Parathyroid adenoma (tissue), 2 donors: ENCODE measurements around the gene DIP2C.
"Not testable (repeated sequence)": the region's sequence is repeated elsewhere in the genome, so short reads cannot be mapped to it uniquely, and the experiment has no call there.

Experiments used
- H2AFZ ChIP-seq: fragments of 300-600 bp; sonication (generic); one replicate; pipeline ENCODE4 v1.7.0; 2017; ENCODE audit warnings: antibody characterized with exemption, mild to moderate bottlenecking
- H3K27ac ChIP-seq: fragments of 300-600 bp; sonication (generic); one replicate; pipeline ENCODE4 v1.7.0; 2017
- H3K27me3 ChIP-seq: fragments of 300-600 bp; sonication (generic); one replicate; pipeline ENCODE4 v1.7.0; 2017; ENCODE audit warnings: low read length; ENCODE audit not compliant: control insufficient read depth, insufficient read depth
- H3K36me3 ChIP-seq: fragments of 300-600 bp; sonication (generic); one replicate; pipeline ENCODE4 v1.7.0; 2017; ENCODE audit warnings: low read length; ENCODE audit not compliant: control insufficient read depth, insufficient read depth
- H3K4me1 ChIP-seq: fragments of 300-600 bp; sonication (generic); one replicate; pipeline ENCODE4 v1.7.0; 2017; ENCODE audit warnings: control low read depth
- H3K4me2 ChIP-seq: fragments of 300-600 bp; sonication (generic); one replicate; pipeline ENCODE4 v1.7.0; 2017; ENCODE audit warnings: low read length
- H3K4me3 ChIP-seq: fragments of 300-600 bp; sonication (generic); one replicate; pipeline ENCODE4 v1.7.0; 2017; ENCODE audit warnings: low read depth, low read length
- H3K79me2 ChIP-seq: fragments of 300-600 bp; sonication (generic); one replicate; pipeline ENCODE4 v1.7.0; 2017; ENCODE audit warnings: control low read depth
- H3K9ac ChIP-seq: fragments of 300-600 bp; sonication (generic); one replicate; pipeline ENCODE4 v1.7.0; 2017; ENCODE audit warnings: mild to moderate bottlenecking
- H3K9me3 ChIP-seq: fragments of 300-600 bp; sonication (generic); one replicate; pipeline ENCODE4 v1.7.0; 2017; ENCODE audit warnings: low read length; ENCODE audit not compliant: control insufficient read depth
- CTCF ChIP-seq: fragments of 300-600 bp; sonication (generic); IDR thresholded peaks from one replicate; pipeline ENCODE4 v1.7.0; 2017; ENCODE audit warnings: antibody characterized with exemption, mild to moderate bottlenecking
- donor health status: primary hyperparathyroidism.

The DIP2C gene

GRCh38 chr10:396535-397220 is 292.8 kb downstream of the DIP2C start:
- Histone ChIP-seq H3K4me3 (no peak overlapping the region), H3K27ac (peak overlapping the region; percentile 84), H3K9ac (no peak overlapping the region), H3K36me3 (no peaks in the 10 kb centered on the region), H3K79me2 (no peaks in the 10 kb centered on the region), H3K9me3 (no peaks in the 10 kb centered on the region), H2AFZ (no peak overlapping the region), H3K4me2 (peak overlapping the region; percentile 6), H3K27me3 (no peaks in the 10 kb centered on the region), H3K4me1 (peaks cover 28% of the 10 kb centered on the region)
- no peak for TF ChIP-seq CTCF

- H3K4me3 ChIP-seq: no peak overlapping the region
- peaks cover 28% of the 10 kb centered on the region for H3K4me1 ChIP-seq
- no peak overlapping the region for H3K27ac ChIP-seq
- no peak overlapping the region for H2AFZ ChIP-seq
- TF ChIP-seq CTCF: no peak
- H3K79me2 ChIP-seq: no peaks in the 10 kb centered on the region
- no peaks in the 10 kb centered on the region for H3K9me3 ChIP-seq
- no peak overlapping the region for H3K9ac ChIP-seq
- no peaks in the 10 kb centered on the region for H3K36me3 ChIP-seq
- H3K27me3 ChIP-seq: no peaks in the 10 kb centered on the region
- H3K4me2 ChIP-seq: no peak overlapping the region
Measured at GRCh38 chr10:396107-396506, 293.4 kb downstream of the DIP2C start.

- H3K27ac ChIP-seq: no peak overlapping the region
- H2AFZ ChIP-seq: no peak overlapping the region
- H3K9me3 ChIP-seq: no peaks in the 10 kb centered on the region
- H3K36me3 ChIP-seq: no peaks in the 10 kb centered on the region
- no peaks in the 10 kb centered on the region for H3K79me2 ChIP-seq
- H3K4me2 ChIP-seq: no peak overlapping the region
- H3K4me3 ChIP-seq: no peak overlapping the region
- H3K27me3 ChIP-seq: no peaks in the 10 kb centered on the region
- H3K4me1 ChIP-seq: peaks cover 28% of the 10 kb centered on the region
- no peak overlapping the region for H3K9ac ChIP-seq
- no peak for TF ChIP-seq CTCF
Measured at GRCh38 chr10:395665-396064, 293.8 kb downstream of the DIP2C start.

GRCh38 chr10:394439-395101 is 294.9 kb downstream of the DIP2C start:
- H3K4me3 ChIP-seq, H3K27me3 ChIP-seq, H3K79me2 ChIP-seq, H2AFZ ChIP-seq, H3K9ac ChIP-seq, H3K9me3 ChIP-seq, H3K4me2 ChIP-seq, H3K36me3 ChIP-seq, H3K27ac ChIP-seq: not testable (repeated sequence)
- peaks cover 28% of the 10 kb centered on the region for H3K4me1 ChIP-seq

- H3K9me3 ChIP-seq: no peaks in the 10 kb centered on the region
- H2AFZ ChIP-seq: no peak overlapping the region
- no peak for TF ChIP-seq CTCF
- H3K79me2 ChIP-seq: no peaks in the 10 kb centered on the region
- no peak overlapping the region for H3K4me3 ChIP-seq
- no peak overlapping the region for H3K27ac ChIP-seq
- no peaks in the 10 kb centered on the region for H3K36me3 ChIP-seq
- no peak overlapping the region for H3K9ac ChIP-seq
- peaks cover 28% of the 10 kb centered on the region for H3K4me1 ChIP-seq
- H3K4me2 ChIP-seq: no peak overlapping the region
- no peaks in the 10 kb centered on the region for H3K27me3 ChIP-seq
Measured at GRCh38 chr10:393787-394438, 295.6 kb downstream of the DIP2C start.
